ENCODE data around the gene OR4D10. TPM values are rescaled to one million over a fixed set of nuclear protein-coding genes. Genes with fewer than 3 reads are reported as not detected.
"Not testable (repeated sequence)": the region's sequence is repeated elsewhere in the genome, so short reads cannot be mapped to it uniquely, and the experiment has no call there.

Gene OR4D10
- total RNA-seq, 1 donor from 2014 or later: not detected

GRCh38 chr11:59511675-59512074 is 38.6 kb downstream of the OR4D10 start:
- no peak for DNase-seq (ENCODE audit: low spot score)
- TF ChIP-seq, protein P1, sequence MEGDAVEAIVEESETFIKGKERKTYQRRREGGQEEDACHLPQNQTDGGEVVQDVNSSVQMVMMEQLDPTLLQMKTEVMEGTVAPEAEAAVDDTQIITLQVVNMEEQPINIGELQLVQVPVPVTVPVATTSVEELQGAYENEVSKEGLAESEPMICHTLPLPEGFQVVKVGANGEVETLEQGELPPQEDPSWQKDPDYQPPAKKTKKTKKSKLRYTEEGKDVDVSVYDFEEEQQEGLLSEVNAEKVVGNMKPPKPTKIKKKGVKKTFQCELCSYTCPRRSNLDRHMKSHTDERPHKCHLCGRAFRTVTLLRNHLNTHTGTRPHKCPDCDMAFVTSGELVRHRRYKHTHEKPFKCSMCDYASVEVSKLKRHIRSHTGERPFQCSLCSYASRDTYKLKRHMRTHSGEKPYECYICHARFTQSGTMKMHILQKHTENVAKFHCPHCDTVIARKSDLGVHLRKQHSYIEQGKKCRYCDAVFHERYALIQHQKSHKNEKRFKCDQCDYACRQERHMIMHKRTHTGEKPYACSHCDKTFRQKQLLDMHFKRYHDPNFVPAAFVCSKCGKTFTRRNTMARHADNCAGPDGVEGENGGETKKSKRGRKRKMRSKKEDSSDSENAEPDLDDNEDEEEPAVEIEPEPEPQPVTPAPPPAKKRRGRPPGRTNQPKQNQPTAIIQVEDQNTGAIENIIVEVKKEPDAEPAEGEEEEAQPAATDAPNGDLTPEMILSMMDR (IDR thresholded peaks at IDR 0.05): no peak
- no peak for TF ChIP-seq EZH2phosphoT487 (IDR thresholded peaks at IDR 0.05)
- no peak for TF ChIP-seq EZH2 (IDR thresholded peaks at IDR 0.05)
- Mint-ChIP-seq H3K27ac (no peak overlapping the region), H3K27me3 (ENCODE audit: insufficient read depth, low read depth) (no peaks in the 10 kb centered on the region), H3K36me3 (no peaks in the 10 kb centered on the region), H3K9me3 (no peaks in the 10 kb centered on the region), H3K4me1 (peaks cover 5% of the 10 kb centered on the region), H3K4me3 (no peak overlapping the region)
- no peaks in the 10 kb centered on the region for H3K79me2 ChIP-seq (ENCODE audit: low read depth)
- H3K27ac ChIP-seq: no peak overlapping the region
- H2AFZ ChIP-seq (replicated peaks): no peak overlapping the region
- H3K9me3 ChIP-seq (ENCODE audit: low read depth): no peaks in the 10 kb centered on the region
- H3K4me1 ChIP-seq: no peaks in the 10 kb centered on the region
- H3K4me3 ChIP-seq: no peak overlapping the region
- no peak overlapping the region for H3K9ac ChIP-seq
- no peaks in the 10 kb centered on the region for H3K27me3 ChIP-seq
- H4K20me1 ChIP-seq (ENCODE audit: low read depth): no peaks in the 10 kb centered on the region
- no peaks in the 10 kb centered on the region for H3K36me3 ChIP-seq
- H3F3A ChIP-seq (ENCODE audit: low read depth): no peaks in the 10 kb centered on the region
- H3K4me2 ChIP-seq: no peak overlapping the region

DNA sequence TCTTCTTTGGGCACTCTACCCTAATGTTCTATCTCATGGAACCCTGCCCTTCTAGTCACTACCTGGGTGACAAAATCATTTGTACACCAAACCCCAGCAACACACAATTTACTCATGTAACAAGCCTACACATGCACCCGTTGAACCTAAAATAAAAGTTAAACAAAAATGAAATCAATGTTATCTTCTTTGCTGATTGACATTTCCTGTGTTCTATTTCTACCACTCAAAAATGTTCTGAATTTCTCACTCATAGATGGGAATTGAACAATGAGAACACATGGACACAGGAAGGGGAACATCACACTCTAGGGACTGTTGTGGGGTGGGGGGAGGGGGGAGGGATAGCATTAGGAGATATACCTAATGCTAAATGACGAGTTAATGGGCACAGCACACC is 47.0 kb downstream of the OR4D10 start:
- not testable (repeated sequence) for H3K4me2 ChIP-seq; H3K27me3 ChIP-seq; H3K27ac ChIP-seq; H3K9me3 Mint-ChIP-seq; H3K27ac Mint-ChIP-seq; H3K9me3 ChIP-seq (ENCODE audit: low read depth); H3K27me3 Mint-ChIP-seq (ENCODE audit: insufficient read depth, low read depth); H3K36me3 Mint-ChIP-seq; H3K4me3 ChIP-seq; H3K4me1 ChIP-seq; H2AFZ ChIP-seq (replicated peaks); H3K9ac ChIP-seq; H3F3A ChIP-seq (ENCODE audit: low read depth); H3K79me2 ChIP-seq (ENCODE audit: low read depth); DNase-seq (ENCODE audit: low spot score); H4K20me1 ChIP-seq (ENCODE audit: low read depth); H3K36me3 ChIP-seq; H3K4me3 Mint-ChIP-seq
- H3K4me1 Mint-ChIP-seq: peaks cover 18% of the 10 kb centered on the region

GRCh38 chr11:59520741-59521140 is 47.6 kb downstream of the OR4D10 start:
- Histone ChIP-seq H3K9me3 (ENCODE audit: low read depth) (no peaks in the 10 kb centered on the region), H4K20me1 (ENCODE audit: low read depth) (no peaks in the 10 kb centered on the region), H2AFZ (replicated peaks) (no peak overlapping the region), H3K27ac (no peak overlapping the region), H3K4me2 (no peak overlapping the region), H3F3A (ENCODE audit: low read depth) (no peaks in the 10 kb centered on the region), H3K36me3 (no peaks in the 10 kb centered on the region), H3K9ac (no peak overlapping the region), H3K4me1 (peaks cover 5% of the 10 kb centered on the region), H3K79me2 (ENCODE audit: low read depth) (no peaks in the 10 kb centered on the region), H3K4me3 (no peak overlapping the region), H3K27me3 (no peaks in the 10 kb centered on the region)
- H3K4me1 Mint-ChIP-seq: peaks cover 20% of the 10 kb centered on the region
- H3K9me3 Mint-ChIP-seq: peaks cover 3% of the 10 kb centered on the region
- TF ChIP-seq, protein P1 (IDR thresholded peaks at IDR 0.05): no peak
- TF ChIP-seq EZH2 (IDR thresholded peaks at IDR 0.05) (no peak), EZH2phosphoT487 (IDR thresholded peaks at IDR 0.05) (no peak)
- DNase-seq (ENCODE audit: low spot score): no peak
- H3K36me3 Mint-ChIP-seq: no peaks in the 10 kb centered on the region
- no peak overlapping the region for H3K4me3 Mint-ChIP-seq
- no peak overlapping the region for H3K27ac Mint-ChIP-seq
- H3K27me3 Mint-ChIP-seq (ENCODE audit: insufficient read depth, low read depth): peaks cover 2% of the 10 kb centered on the region

GRCh38 chr11:59523541-59523940 is 50.4 kb downstream of the OR4D10 start:
- no peaks in the 10 kb centered on the region for H3K27me3 ChIP-seq
- peaks cover 38% of the 10 kb centered on the region for H3K4me1 Mint-ChIP-seq
- H3K27me3 Mint-ChIP-seq (ENCODE audit: insufficient read depth, low read depth): no peaks in the 10 kb centered on the region
- H3K27ac Mint-ChIP-seq: no peak overlapping the region
- H3K9me3 Mint-ChIP-seq: peaks cover 2% of the 10 kb centered on the region
- peaks cover 16% of the 10 kb centered on the region for H3F3A ChIP-seq (ENCODE audit: low read depth)
- no peaks in the 10 kb centered on the region for H3K9me3 ChIP-seq (ENCODE audit: low read depth)
- no peak overlapping the region for H3K4me2 ChIP-seq
- H2AFZ ChIP-seq (replicated peaks): no peak overlapping the region
- no peak overlapping the region for H3K9ac ChIP-seq
- no peaks in the 10 kb centered on the region for H3K36me3 Mint-ChIP-seq
- H3K4me1 ChIP-seq: peaks cover 21% of the 10 kb centered on the region
- no peaks in the 10 kb centered on the region for H3K36me3 ChIP-seq
- TF ChIP-seq, protein P1 (IDR thresholded peaks at IDR 0.05): peak; percentile 33
- no peak for TF ChIP-seq EZH2 (IDR thresholded peaks at IDR 0.05)
- H3K4me3 ChIP-seq: no peak overlapping the region
- no peaks in the 10 kb centered on the region for H3K79me2 ChIP-seq (ENCODE audit: low read depth)
- no peak overlapping the region for H3K4me3 Mint-ChIP-seq
- no peak overlapping the region for H3K27ac ChIP-seq
- no peaks in the 10 kb centered on the region for H4K20me1 ChIP-seq (ENCODE audit: low read depth)
- peak; percentile 24 for DNase-seq (ENCODE audit: low spot score)
